Endodermal cell (in vitro differentiated cells): ENCODE data around the gene ZNF184. TPM values are rescaled to one million over a fixed set of nuclear protein-coding genes. Genes with fewer than 3 reads are reported as not detected.

Source experiments
- DNase-seq: peaks from one replicate; pipeline ENCODE4 v3.0.0-alpha.2; 2017
- H3K27ac ChIP-seq: 2 replicates; pipeline ENCODE4 v1.5.1; 2013; ENCODE audit warnings: mild to moderate bottlenecking, low read depth, low read length, moderate library complexity
- H3K27me3 ChIP-seq: 2 replicates; pipeline ENCODE4 v1.6.1; 2013; ENCODE audit warnings: mild to moderate bottlenecking, low read length, moderate library complexity; ENCODE audit not compliant: insufficient read depth, control insufficient read depth, poor library complexity, severe bottlenecking
- H3K36me3 ChIP-seq: 2 replicates; pipeline ENCODE4 v1.7.0; 2013; ENCODE audit warnings: mild to moderate bottlenecking, low read length, moderate library complexity; ENCODE audit not compliant: control insufficient read depth, insufficient read depth
- H3K4me1 ChIP-seq: one replicate; pipeline ENCODE4 v1.7.0; 2013; ENCODE audit warnings: low read length; ENCODE audit not compliant: control insufficient read depth, insufficient read depth
- H3K4me3 ChIP-seq: 2 replicates; pipeline ENCODE4 v1.5.1; 2013; ENCODE audit warnings: mild to moderate bottlenecking, low read length, moderate library complexity
- H3K9ac ChIP-seq: 2 replicates; pipeline ENCODE4 v1.6.1; 2013; ENCODE audit warnings: mild to moderate bottlenecking, low read length, moderate library complexity; ENCODE audit not compliant: poor library complexity, severe bottlenecking; ENCODE audit errors: extremely low read depth
- H3K9me3 ChIP-seq: 2 replicates; pipeline ENCODE4 v1.6.1; 2013; ENCODE audit warnings: mild to moderate bottlenecking, low read length, moderate library complexity; ENCODE audit not compliant: control insufficient read depth
- H3K27ac Mint-ChIP-seq: 2 replicates; pipeline ENCODE4 v1.8.0; 2020; ENCODE audit warnings: mixed read lengths
- H3K27me3 Mint-ChIP-seq: 2 replicates; pipeline ENCODE4 v1.8.0; 2021; ENCODE audit warnings: mild to moderate bottlenecking, mixed read lengths; ENCODE audit not compliant: insufficient read depth
- H3K36me3 Mint-ChIP-seq: 2 replicates; pipeline ENCODE4 v1.8.0; 2020; ENCODE audit warnings: low read depth, mixed read lengths
- H3K4me1 Mint-ChIP-seq: 2 replicates; pipeline ENCODE4 v1.8.0; 2020; ENCODE audit warnings: mixed read lengths
- H3K4me3 Mint-ChIP-seq: 2 replicates; pipeline ENCODE4 v1.8.0; 2020; ENCODE audit warnings: mild to moderate bottlenecking, moderate library complexity, mixed read lengths
- H3K9me3 Mint-ChIP-seq: 2 replicates; pipeline ENCODE4 v1.8.0; 2020; ENCODE audit warnings: mild to moderate bottlenecking, mixed read lengths
- CTCF ChIP-seq: fragments of 200-600 bp; sonication (generic); conservative IDR thresholded peaks from 2 replicates; pipeline ENCODE4 v1.5.0; 2021; ENCODE audit warnings: antibody characterized with exemption, mild to moderate bottlenecking
- WGBS, 2 experiments: methylation state at CpG; one replicate each; pipeline versions ENCODE4 v1.1.5 to v1.1.7; 2013; ENCODE audit warnings: missing lambda C conversion rate in 2 of 2, mixed read lengths in 1 of 2; ENCODE audit not compliant: insufficient coverage in 1 of 2, insufficient read length in 1 of 2; 5-methylcytosine and 5-hydroxymethylcytosine counted together
- total RNA-seq, 2 donors: library from RNA; stranded (reverse); fragmentation: NEBNext Ultra II Directional in 1 of 2; extraction: Animal tissue kit (Norgen Biotek cat#: 25700) in 1 of 2; gene quantifications; 2 replicates in 1 of 2; 3 replicates in 1 of 2; pipeline ENCODE4 v1.2.1, GENCODE V29; 2021

ZNF184 gene
- total RNA-seq, 2 donors from 2014 or later = 9.2 to 16.5 TPM

GRCh38 chr6:27478706-27479318, 5.9 kb upstream of the ZNF184 start:
- Mint-ChIP-seq H3K9me3 (no peaks in the 10 kb centered on the region), H3K4me1 (peaks cover 6% of the 10 kb centered on the region), H3K27ac (no peak overlapping the region), H3K36me3 (no peaks in the 10 kb centered on the region), H3K4me3 (no peak overlapping the region), H3K27me3 (peaks cover 19% of the 10 kb centered on the region)
- Histone ChIP-seq H3K27me3 (no peaks in the 10 kb centered on the region), H3K4me1 (no peaks in the 10 kb centered on the region), H3K4me3 (peak overlapping the region; percentile 100), H3K36me3 (no peaks in the 10 kb centered on the region), H3K9me3 (no peaks in the 10 kb centered on the region), H3K27ac (peak overlapping the region; percentile 61), H3K9ac (peak overlapping the region; percentile 77)
- WGBS, 2 experiments = 0% methylated on average over 24 to 28 of the region's 28 CpGs
- TF ChIP-seq CTCF = no peak
- peak; percentile 94 for DNase-seq

- peak overlapping the region; percentile 77 for H3K9ac ChIP-seq
- no peak overlapping the region for H3K27ac Mint-ChIP-seq
- no peaks in the 10 kb centered on the region for H3K36me3 ChIP-seq
- peak overlapping the region; percentile 100 for H3K4me3 ChIP-seq
- no peaks in the 10 kb centered on the region for H3K9me3 ChIP-seq
- no peaks in the 10 kb centered on the region for H3K27me3 ChIP-seq
- peaks cover 6% of the 10 kb centered on the region for H3K4me1 Mint-ChIP-seq
- H3K4me1 ChIP-seq = no peaks in the 10 kb centered on the region
- 37 to 48% methylated on average over 11 of the region's 12 CpGs for WGBS, 2 experiments
- H3K9me3 Mint-ChIP-seq = no peaks in the 10 kb centered on the region
- H3K27me3 Mint-ChIP-seq = peaks cover 19% of the 10 kb centered on the region
- H3K4me3 Mint-ChIP-seq = no peak overlapping the region
- DNase-seq = no peak
- no peak for TF ChIP-seq CTCF
- H3K36me3 Mint-ChIP-seq = no peaks in the 10 kb centered on the region
- H3K27ac ChIP-seq = no peak overlapping the region
These were observed 5.3 kb upstream of the ZNF184 start for GRCh38 chr6:27478141-27478705.

- no peak overlapping the region for H3K27ac ChIP-seq
- no peak overlapping the region for H3K4me3 Mint-ChIP-seq
- 83 to 88% methylated on average over 4 to 8 of the region's 8 CpGs for WGBS, 2 experiments
These were observed 4.6 kb upstream of the ZNF184 start for GRCh38 chr6:27477318-27478013.

More at GRCh38 chr6:27477318-27478013, 4.6 kb upstream of the ZNF184 start:
- peaks cover 6% of the 10 kb centered on the region for H3K4me1 Mint-ChIP-seq
- Histone ChIP-seq H3K9ac (no peak overlapping the region), H3K36me3 (no peaks in the 10 kb centered on the region), H3K27me3 (no peaks in the 10 kb centered on the region), H3K4me3 (peak overlapping the region; percentile 100), H3K9me3 (no peaks in the 10 kb centered on the region), H3K4me1 (no peaks in the 10 kb centered on the region)
- no peak overlapping the region for H3K27ac Mint-ChIP-seq
- peaks cover 18% of the 10 kb centered on the region for H3K27me3 Mint-ChIP-seq
- no peaks in the 10 kb centered on the region for H3K9me3 Mint-ChIP-seq
- no peak for DNase-seq
- no peak for TF ChIP-seq CTCF
- H3K36me3 Mint-ChIP-seq = no peaks in the 10 kb centered on the region
